SK-N-SH treated with all-trans-retinoic acid at 6 μM for 48 hours (cell line): ENCODE data around the gene SVIL.

Experiments used
- ATAC-seq: fragments of 200-7000 bp; cut with Tn5 transposase; 3 replicates; pipeline ENCODE4 v1.9.1; 2020; ENCODE audit warnings: mild to moderate bottlenecking, moderate library complexity
- ARNTL ChIP-seq: fragments of 450-650 bp; formaldehyde crosslinking; IDR thresholded peaks from 2 replicates; pipeline ENCODE4 v1.5.0; 2020; ENCODE audit warnings: low read depth, mild to moderate bottlenecking, moderate library complexity, borderline replicate concordance
- BACH2 ChIP-seq: fragments of 250-450 bp; sonication (Bioruptor Pico); IDR thresholded peaks from 2 replicates; pipeline ENCODE4 v1.9.0; 2021; ENCODE audit warnings: mild to moderate bottlenecking, borderline replicate concordance
- CREB5 ChIP-seq: fragments of 250-450 bp; sonication (Bioruptor Pico); IDR thresholded peaks from 2 replicates; pipeline ENCODE4 v1.5.1; 2020; ENCODE audit warnings: low read depth, mild to moderate bottlenecking, moderate library complexity
- CSRNP3 ChIP-seq: fragments of 250-450 bp; sonication (Bioruptor Pico); IDR thresholded peaks from 2 replicates; pipeline ENCODE4 v1.5.1; 2021; ENCODE audit warnings: mild to moderate bottlenecking, moderate library complexity
- ESRRG ChIP-seq: fragments of 250-450 bp; sonication (Bioruptor Pico); IDR thresholded peaks from 2 replicates; pipeline ENCODE4 v1.6.1; 2021; ENCODE audit warnings: mild to moderate bottlenecking
- GLIS3 ChIP-seq: fragments of 250-450 bp; sonication (Bioruptor Pico); IDR thresholded peaks from 2 replicates; pipeline ENCODE4 v1.5.0; 2020; ENCODE audit warnings: mild to moderate bottlenecking, moderate library complexity
- ISL1 ChIP-seq: fragments of 250-450 bp; sonication (Bioruptor Pico); IDR thresholded peaks from 2 replicates; pipeline ENCODE4 v2.1.2; 2022; ENCODE audit warnings: mild to moderate bottlenecking, moderate library complexity
- OSR1 ChIP-seq: fragments of 250-450 bp; sonication (Bioruptor Pico); IDR thresholded peaks from 2 replicates; pipeline ENCODE4 v1.8.0; 2022; ENCODE audit warnings: moderate library complexity, mild to moderate bottlenecking, inconsistent platforms
- PATZ1 ChIP-seq: fragments of 250-450 bp; sonication (Bioruptor Pico); IDR thresholded peaks from 2 replicates; pipeline ENCODE4 v1.8.0; 2020; ENCODE audit warnings: mild to moderate bottlenecking, moderate library complexity, borderline replicate concordance
- PPARA ChIP-seq: fragments of 250-450 bp; sonication (Bioruptor Pico); IDR thresholded peaks from 2 replicates; pipeline ENCODE4 v1.5.0; 2020; ENCODE audit warnings: mild to moderate bottlenecking, borderline replicate concordance
- RARB ChIP-seq: fragments of 250-450 bp; sonication (Bioruptor Pico); IDR thresholded peaks from 2 replicates; pipeline ENCODE4 v1.8.0; 2021; ENCODE audit warnings: mild to moderate bottlenecking, moderate library complexity
- SNAI2 ChIP-seq: fragments of 250-450 bp; sonication (Bioruptor Pico); IDR thresholded peaks from 2 replicates; pipeline ENCODE4 v1.5.0; 2020; ENCODE audit warnings: mild to moderate bottlenecking, moderate library complexity
- TCF4 ChIP-seq: fragments of 250-450 bp; sonication (Bioruptor Pico); IDR thresholded peaks from 2 replicates; pipeline ENCODE4 v1.8.0; 2021; ENCODE audit warnings: mild to moderate bottlenecking, moderate library complexity, borderline replicate concordance
- TOX ChIP-seq: fragments of 250-450 bp; sonication (Bioruptor Pico); IDR thresholded peaks from 2 replicates; pipeline ENCODE4 v1.8.0; 2021; ENCODE audit warnings: mild to moderate bottlenecking, moderate library complexity, borderline replicate concordance
- TSHZ2 ChIP-seq: fragments of 250-450 bp; sonication (Bioruptor Pico); IDR thresholded peaks from 2 replicates; pipeline ENCODE4 v1.5.0; 2020; ENCODE audit warnings: mild to moderate bottlenecking, moderate library complexity
- ZFP3 ChIP-seq: fragments of 250-450 bp; sonication (Bioruptor Pico); IDR thresholded peaks from 2 replicates; pipeline ENCODE4 v1.5.0; 2020; ENCODE audit warnings: mild to moderate bottlenecking, moderate library complexity
- ZFP30 ChIP-seq: fragments of 450-650 bp; formaldehyde crosslinking; IDR thresholded peaks from 2 replicates; pipeline ENCODE4 v1.5.0; 2022; ENCODE audit warnings: mild to moderate bottlenecking, moderate library complexity
- ZNF565 ChIP-seq: fragments of 450-650 bp; formaldehyde crosslinking; conservative IDR thresholded peaks from 2 replicates; pipeline ENCODE4 v1.5.0; 2020; ENCODE audit warnings: low read depth, mild to moderate bottlenecking, moderate library complexity

The SVIL gene

GRCh38 chr10:29431711-29432110 lies 203.1 kb downstream of the SVIL start:
- ATAC-seq = no peak
- TF ChIP-seq OSR1 (CRISPR knock-in tag) = no peak
- TF ChIP-seq SNAI2 (CRISPR knock-in tag) = no peak
- no peak for TF ChIP-seq TCF4 (CRISPR knock-in tag)
- no peak for TF ChIP-seq ARNTL
- TF ChIP-seq PATZ1 = no peak
- no peak for TF ChIP-seq RARB (CRISPR knock-in tag)
- no peak for TF ChIP-seq CSRNP3 (CRISPR knock-in tag)
- TF ChIP-seq GLIS3 (CRISPR knock-in tag) = no peak
- no peak for TF ChIP-seq ISL1 (CRISPR knock-in tag)
- no peak for TF ChIP-seq TOX (CRISPR knock-in tag)
- no peak for TF ChIP-seq PPARA
- no peak for TF ChIP-seq ESRRG

GRCh38 chr10:29430101-29430500 lies 204.7 kb downstream of the SVIL start:
- ATAC-seq = no peak
- no peak for TF ChIP-seq ESRRG
- TF ChIP-seq ARNTL = no peak
- no peak for TF ChIP-seq ISL1 (CRISPR knock-in tag)
- no peak for TF ChIP-seq BACH2 (CRISPR knock-in tag)
- no peak for TF ChIP-seq RARB (CRISPR knock-in tag)
- no peak for TF ChIP-seq GLIS3 (CRISPR knock-in tag)
- no peak for TF ChIP-seq ZFP3 (CRISPR knock-in tag)
- no peak for TF ChIP-seq TSHZ2 (CRISPR knock-in tag)
- no peak for TF ChIP-seq ZFP30 (CRISPR knock-in tag)

GRCh38 chr10:29428486-29428885 lies 206.3 kb downstream of the SVIL start:
- no peak for TF ChIP-seq BACH2 (CRISPR knock-in tag)
- TF ChIP-seq TOX (CRISPR knock-in tag) = no peak
- TF ChIP-seq PPARA = no peak
- no peak for TF ChIP-seq CREB5
- TF ChIP-seq CSRNP3 (CRISPR knock-in tag) = no peak
- no peak for TF ChIP-seq TCF4 (CRISPR knock-in tag)
- no peak for TF ChIP-seq PATZ1
- ATAC-seq = no peak

- ATAC-seq = no peak
Observed at GRCh38 chr10:29427667-29428066, 207.1 kb downstream of the SVIL start.

More at GRCh38 chr10:29427667-29428066, 207.1 kb downstream of the SVIL start:
- no peak for TF ChIP-seq ZNF565 (CRISPR knock-in tag)
- no peak for TF ChIP-seq SNAI2 (CRISPR knock-in tag)
- TF ChIP-seq BACH2 (CRISPR knock-in tag) = no peak
- no peak for TF ChIP-seq ZFP30 (CRISPR knock-in tag)
- TF ChIP-seq, all 23 proteins: peak for 0
